ENCODE measurements around the gene ANO7. TPM values are rescaled to one million over a fixed set of nuclear protein-coding genes. Genes with fewer than 3 reads are reported as not detected.

The ANO7 gene
- total RNA-seq, 1 experiment from 2014 or later = 7.7 TPM

GRCh38 chr2:241256168-241256545, 67.7 kb downstream of the ANO7 start:
- intact Hi-C loops (cut with micrococcal nuclease; ENCODE audit: unreplicated experiment) = no loop called here
- no peak overlapping the region for H3K4me3 Mint-ChIP-seq (ENCODE audit: low read depth, unreplicated experiment)
- no peaks in the 10 kb centered on the region for H3K4me1 Mint-ChIP-seq (ENCODE audit: low read depth, unreplicated experiment)
- no peak for DNase-seq
- TSS peak; percentile 57 for BruUV-seq (replicated peaks)
- TF ChIP-seq CTCF (IDR thresholded peaks at IDR 0.05; ENCODE audit: unreplicated experiment) = no peak
- H3K27ac Mint-ChIP-seq (ENCODE audit: unreplicated experiment) = no peak overlapping the region
- peaks cover 71% of the 10 kb centered on the region for H3K36me3 Mint-ChIP-seq (ENCODE audit: insufficient read depth, unreplicated experiment)
- CTCF ChIA-PET = no interaction called here
- no peaks in the 10 kb centered on the region for H3K27me3 Mint-ChIP-seq (ENCODE audit: unreplicated experiment)
- no peaks in the 10 kb centered on the region for H3K9me3 Mint-ChIP-seq (ENCODE audit: low read depth, unreplicated experiment)

- no peak for DNase-seq
- no peak for TF ChIP-seq CTCF (IDR thresholded peaks at IDR 0.05; ENCODE audit: unreplicated experiment)
- no TSS peak for BruUV-seq (replicated peaks)
- H3K4me1 Mint-ChIP-seq (ENCODE audit: low read depth, unreplicated experiment) = no peaks in the 10 kb centered on the region
- H3K9me3 Mint-ChIP-seq (ENCODE audit: low read depth, unreplicated experiment) = no peaks in the 10 kb centered on the region
- H3K36me3 Mint-ChIP-seq (ENCODE audit: insufficient read depth, unreplicated experiment) = peaks cover 75% of the 10 kb centered on the region
- H3K4me3 Mint-ChIP-seq (ENCODE audit: low read depth, unreplicated experiment) = no peak overlapping the region
- H3K27me3 Mint-ChIP-seq (ENCODE audit: unreplicated experiment) = no peaks in the 10 kb centered on the region
- intact Hi-C loops (cut with micrococcal nuclease; ENCODE audit: unreplicated experiment) = no loop called here
- CTCF ChIA-PET = no interaction called here
- no peak overlapping the region for H3K27ac Mint-ChIP-seq (ENCODE audit: unreplicated experiment)
Observed at GRCh38 chr2:241257419-241258032, 69.0 kb downstream of the ANO7 start.

- Mint-ChIP-seq H3K27ac (ENCODE audit: unreplicated experiment) (no peak overlapping the region), H3K4me3 (ENCODE audit: low read depth, unreplicated experiment) (no peak overlapping the region), H3K27me3 (ENCODE audit: unreplicated experiment) (no peaks in the 10 kb centered on the region), H3K9me3 (ENCODE audit: low read depth, unreplicated experiment) (no peaks in the 10 kb centered on the region), H3K36me3 (ENCODE audit: insufficient read depth, unreplicated experiment) (peaks cover 78% of the 10 kb centered on the region), H3K4me1 (ENCODE audit: low read depth, unreplicated experiment) (no peaks in the 10 kb centered on the region)
- no peak for DNase-seq
- intact Hi-C loops (cut with micrococcal nuclease; ENCODE audit: unreplicated experiment) = no loop called here
- no peak for TF ChIP-seq CTCF (IDR thresholded peaks at IDR 0.05; ENCODE audit: unreplicated experiment)
- CTCF ChIA-PET = interaction anchor here (0.6 kb wide), 1 partner anchor 39 kb away, joined by 3 read pairs; no protein-coding TSS in a partner anchor
- no TSS peak for BruUV-seq (replicated peaks)
Observed at GRCh38 chr2:241258505-241259280, 70.2 kb downstream of the ANO7 start.

- H3K27me3 Mint-ChIP-seq (ENCODE audit: unreplicated experiment) = no peaks in the 10 kb centered on the region
- no peaks in the 10 kb centered on the region for H3K9me3 Mint-ChIP-seq (ENCODE audit: low read depth, unreplicated experiment)
- no TSS peak for BruUV-seq (replicated peaks)
- intact Hi-C loops (cut with micrococcal nuclease; ENCODE audit: unreplicated experiment) = no loop called here
- H3K36me3 Mint-ChIP-seq (ENCODE audit: insufficient read depth, unreplicated experiment) = peaks cover 78% of the 10 kb centered on the region
- H3K4me3 Mint-ChIP-seq (ENCODE audit: low read depth, unreplicated experiment) = no peak overlapping the region
- no peak for DNase-seq
- CTCF ChIA-PET = interaction anchor here (0.6 kb wide), 1 partner anchor 541 kb away, joined by 3 read pairs; no protein-coding TSS in a partner anchor
- H3K27ac Mint-ChIP-seq (ENCODE audit: unreplicated experiment) = no peak overlapping the region
- H3K4me1 Mint-ChIP-seq (ENCODE audit: low read depth, unreplicated experiment) = no peaks in the 10 kb centered on the region
- no peak for TF ChIP-seq CTCF (IDR thresholded peaks at IDR 0.05; ENCODE audit: unreplicated experiment)
Observed at GRCh38 chr2:241260911-241261310, 72.4 kb downstream of the ANO7 start.

All from Calu3 (cell line).